KMS-11 (cell line): Measurements from ENCODE around the gene NOS3.

Experiments
- H2AFZ ChIP-seq: fragments of 200-600 bp; sonication (generic); 2 replicates; pipeline ENCODE4 v1.6.1; 2016; ENCODE audit warnings: antibody characterized with exemption, mixed run types, low read depth
- H3K27ac ChIP-seq: fragments of 200-600 bp; sonication (generic); 2 replicates; pipeline ENCODE4 v1.6.1; 2016; ENCODE audit warnings: mild to moderate bottlenecking, mixed run types
- H3K27me3 ChIP-seq: fragments of 200-600 bp; sonication (generic); 2 replicates; pipeline ENCODE4 v1.6.1; 2017; ENCODE audit warnings: mild to moderate bottlenecking, low read depth, mixed run types, moderate library complexity; ENCODE audit not compliant: insufficient read depth
- H3K36me3 ChIP-seq: fragments of 200-600 bp; sonication (generic); 2 replicates; pipeline ENCODE4 v1.6.1; 2017; ENCODE audit warnings: mild to moderate bottlenecking, mixed run types; ENCODE audit not compliant: insufficient read depth
- H3K4me1 ChIP-seq: fragments of 200-600 bp; sonication (generic); 2 replicates; pipeline ENCODE4 v1.6.1; 2016; ENCODE audit warnings: mild to moderate bottlenecking, low read depth, mixed run types; ENCODE audit not compliant: poor library complexity, severe bottlenecking
- H3K4me2 ChIP-seq: fragments of 200-600 bp; sonication (generic); 2 replicates; pipeline ENCODE4 v1.7.0; 2016; ENCODE audit warnings: mild to moderate bottlenecking, mixed run types
- H3K4me3 ChIP-seq: fragments of 200-600 bp; sonication (generic); IDR thresholded peaks from 2 replicates; pipeline ENCODE4 v1.6.1; 2017; ENCODE audit warnings: low read depth, low read length, mixed read lengths; ENCODE audit not compliant: insufficient read depth
- H3K79me2 ChIP-seq: fragments of 200-600 bp; sonication (generic); 2 replicates; pipeline ENCODE4 v1.6.1; 2016; ENCODE audit warnings: low read depth, mixed run types; ENCODE audit not compliant: insufficient read depth
- H3K9ac ChIP-seq: fragments of 200-600 bp; sonication (generic); 2 replicates; pipeline ENCODE4 v1.6.1; 2016; ENCODE audit warnings: mild to moderate bottlenecking, mixed run types
- H4K20me1 ChIP-seq: fragments of 200-600 bp; sonication (generic); 2 replicates; pipeline ENCODE4 v1.6.1; 2016; ENCODE audit warnings: mild to moderate bottlenecking, mixed run types; ENCODE audit not compliant: insufficient read depth
- TF ChIP-seq, protein P1 (sequence below): fragments of 200-600 bp; sonication (generic); conservative IDR thresholded peaks from 2 replicates; pipeline ENCODE4 v1.6.1; 2017; ENCODE audit warnings: low read depth, mild to moderate bottlenecking, antibody characterized with exemption, low read length, moderate library complexity, mixed read lengths

NOS3 gene

DNA sequence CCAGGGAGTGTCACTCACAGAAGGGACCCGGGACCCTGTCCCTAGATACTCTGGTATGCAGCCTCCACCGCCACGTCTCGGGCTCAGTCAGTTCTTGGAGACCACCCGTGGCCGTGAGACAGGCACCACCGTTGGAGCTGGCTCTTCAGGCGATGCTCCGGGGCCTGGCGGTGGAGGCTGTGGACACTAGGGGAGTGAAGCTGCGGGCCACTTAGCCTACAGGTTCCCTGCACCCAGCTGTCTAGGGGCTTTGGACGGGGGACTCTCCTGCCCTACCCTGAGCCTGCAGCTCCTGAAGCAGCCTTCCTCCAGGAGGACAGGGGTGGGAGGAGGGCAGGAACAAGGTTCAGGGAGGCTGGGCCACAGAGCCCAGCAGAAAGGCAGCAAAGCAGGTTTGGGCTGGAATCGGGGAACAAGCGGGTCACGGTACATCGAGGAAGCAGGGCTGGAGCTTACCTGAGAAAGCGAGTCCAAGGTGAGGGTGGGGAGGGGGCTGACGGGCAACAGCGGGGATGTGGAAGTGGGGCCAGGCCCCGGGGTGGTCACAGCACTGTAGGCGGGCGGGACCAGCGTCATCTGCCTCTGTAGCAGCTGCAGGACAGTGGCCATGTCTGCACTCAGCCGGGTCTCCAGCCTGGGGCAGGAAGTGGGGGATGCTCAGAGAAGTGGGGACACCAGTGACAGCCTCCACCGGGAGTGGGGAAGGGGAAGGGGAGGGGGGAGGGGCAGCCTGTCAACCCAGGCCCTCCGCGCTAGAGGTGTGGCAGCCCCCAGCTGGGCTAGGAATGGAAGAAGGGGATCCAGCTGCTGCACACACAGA, 44.2 kb upstream of the NOS3 start:
- Histone ChIP-seq H3K9ac (no peak overlapping the region), H2AFZ (no peak overlapping the region), H3K4me2 (no peak overlapping the region), H3K4me3 (no peak overlapping the region), H3K36me3 (no peaks in the 10 kb centered on the region), H3K27ac (no peak overlapping the region), H3K79me2 (no peaks in the 10 kb centered on the region), H3K27me3 (no peaks in the 10 kb centered on the region), H3K4me1 (peaks cover 12% of the 10 kb centered on the region), H4K20me1 (no peaks in the 10 kb centered on the region)
- TF ChIP-seq, protein P1, sequence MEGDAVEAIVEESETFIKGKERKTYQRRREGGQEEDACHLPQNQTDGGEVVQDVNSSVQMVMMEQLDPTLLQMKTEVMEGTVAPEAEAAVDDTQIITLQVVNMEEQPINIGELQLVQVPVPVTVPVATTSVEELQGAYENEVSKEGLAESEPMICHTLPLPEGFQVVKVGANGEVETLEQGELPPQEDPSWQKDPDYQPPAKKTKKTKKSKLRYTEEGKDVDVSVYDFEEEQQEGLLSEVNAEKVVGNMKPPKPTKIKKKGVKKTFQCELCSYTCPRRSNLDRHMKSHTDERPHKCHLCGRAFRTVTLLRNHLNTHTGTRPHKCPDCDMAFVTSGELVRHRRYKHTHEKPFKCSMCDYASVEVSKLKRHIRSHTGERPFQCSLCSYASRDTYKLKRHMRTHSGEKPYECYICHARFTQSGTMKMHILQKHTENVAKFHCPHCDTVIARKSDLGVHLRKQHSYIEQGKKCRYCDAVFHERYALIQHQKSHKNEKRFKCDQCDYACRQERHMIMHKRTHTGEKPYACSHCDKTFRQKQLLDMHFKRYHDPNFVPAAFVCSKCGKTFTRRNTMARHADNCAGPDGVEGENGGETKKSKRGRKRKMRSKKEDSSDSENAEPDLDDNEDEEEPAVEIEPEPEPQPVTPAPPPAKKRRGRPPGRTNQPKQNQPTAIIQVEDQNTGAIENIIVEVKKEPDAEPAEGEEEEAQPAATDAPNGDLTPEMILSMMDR: no peak

DNA sequence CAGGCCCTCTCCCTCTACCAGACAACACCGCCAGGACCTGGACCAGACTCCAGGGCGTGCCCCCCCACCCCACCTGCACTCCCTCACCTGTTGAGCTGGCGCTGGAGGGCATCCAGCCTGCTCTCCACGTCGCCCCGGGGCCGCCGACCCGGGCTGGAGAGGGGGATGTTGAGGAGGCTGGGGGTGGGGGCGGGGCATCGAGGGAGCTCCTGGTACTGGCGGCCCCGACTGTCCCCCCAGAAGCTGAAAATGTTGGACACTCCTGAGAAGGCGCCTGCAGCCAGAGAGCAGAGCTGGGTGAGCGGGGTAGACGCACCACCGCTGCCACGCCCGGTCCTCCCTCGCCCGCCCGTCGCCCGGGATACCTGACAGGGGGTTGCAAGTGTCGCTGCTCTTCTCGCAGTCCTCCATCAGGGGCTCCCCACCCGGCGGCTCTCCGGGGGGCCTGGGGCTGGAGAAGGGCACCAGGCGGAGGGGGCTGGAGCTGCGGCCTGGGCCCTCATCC, 43.5 kb upstream of the NOS3 start:
- no peaks in the 10 kb centered on the region for H4K20me1 ChIP-seq
- no peaks in the 10 kb centered on the region for H3K36me3 ChIP-seq
- no peak overlapping the region for H3K9ac ChIP-seq
- TF ChIP-seq, protein P1: no peak
- H3K79me2 ChIP-seq: no peaks in the 10 kb centered on the region
- H3K4me2 ChIP-seq: no peak overlapping the region
- H3K27me3 ChIP-seq: no peaks in the 10 kb centered on the region
- no peak overlapping the region for H3K4me3 ChIP-seq
- H3K4me1 ChIP-seq: peaks cover 5% of the 10 kb centered on the region
- no peak overlapping the region for H3K27ac ChIP-seq
- no peak overlapping the region for H2AFZ ChIP-seq

DNA sequence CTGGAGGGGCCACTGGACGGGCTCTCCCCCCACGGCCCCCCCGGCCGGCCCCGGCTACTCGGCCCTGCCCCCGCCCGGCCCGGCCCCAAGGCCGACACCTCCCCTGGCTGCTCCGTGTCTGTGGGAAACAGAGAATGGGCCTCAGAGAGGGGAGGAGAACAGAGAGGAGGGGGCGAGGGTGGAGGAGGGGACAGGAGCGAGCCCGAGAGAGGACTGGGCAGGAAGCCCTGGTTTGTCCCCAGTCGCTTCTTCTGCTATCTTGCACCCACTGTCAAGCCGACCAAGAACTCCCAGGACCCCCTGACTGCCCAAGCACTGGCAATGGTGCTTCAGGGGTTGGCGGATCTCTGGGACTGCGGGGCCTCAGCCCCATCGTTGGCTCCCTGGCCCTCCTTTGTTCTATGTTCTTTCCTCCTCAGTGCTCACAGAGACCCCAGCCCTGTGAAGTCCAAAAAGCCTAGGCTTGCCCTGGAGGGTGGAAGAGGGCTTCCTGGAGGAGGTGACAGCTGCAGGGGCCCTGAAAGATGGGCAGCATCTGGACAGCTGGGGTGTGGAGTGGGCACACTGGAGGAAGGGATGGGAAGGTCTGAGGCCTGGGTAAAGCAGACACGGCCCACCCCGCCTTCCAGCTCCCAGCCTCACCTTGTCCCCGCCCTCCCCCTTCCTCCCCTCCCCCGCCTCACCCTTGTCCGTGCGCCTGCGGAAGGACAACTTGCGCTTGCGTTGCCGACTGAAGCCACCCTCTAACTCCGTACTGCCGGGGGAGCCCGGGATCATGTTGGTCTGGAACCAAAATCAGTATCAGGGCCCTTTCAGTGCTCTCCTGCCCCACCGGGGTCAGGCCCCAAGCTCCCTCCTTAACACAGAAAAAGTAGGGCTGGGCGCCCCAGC, 42.8 kb upstream of the NOS3 start:
- no peaks in the 10 kb centered on the region for H3K4me1 ChIP-seq
- no peak overlapping the region for H2AFZ ChIP-seq
- no peaks in the 10 kb centered on the region for H4K20me1 ChIP-seq
- H3K27me3 ChIP-seq: no peaks in the 10 kb centered on the region
- no peak overlapping the region for H3K9ac ChIP-seq
- H3K27ac ChIP-seq: no peak overlapping the region
- H3K79me2 ChIP-seq: no peaks in the 10 kb centered on the region
- no peak overlapping the region for H3K4me2 ChIP-seq
- H3K36me3 ChIP-seq: no peaks in the 10 kb centered on the region
- TF ChIP-seq, protein P1: no peak
- no peak overlapping the region for H3K4me3 ChIP-seq

DNA sequence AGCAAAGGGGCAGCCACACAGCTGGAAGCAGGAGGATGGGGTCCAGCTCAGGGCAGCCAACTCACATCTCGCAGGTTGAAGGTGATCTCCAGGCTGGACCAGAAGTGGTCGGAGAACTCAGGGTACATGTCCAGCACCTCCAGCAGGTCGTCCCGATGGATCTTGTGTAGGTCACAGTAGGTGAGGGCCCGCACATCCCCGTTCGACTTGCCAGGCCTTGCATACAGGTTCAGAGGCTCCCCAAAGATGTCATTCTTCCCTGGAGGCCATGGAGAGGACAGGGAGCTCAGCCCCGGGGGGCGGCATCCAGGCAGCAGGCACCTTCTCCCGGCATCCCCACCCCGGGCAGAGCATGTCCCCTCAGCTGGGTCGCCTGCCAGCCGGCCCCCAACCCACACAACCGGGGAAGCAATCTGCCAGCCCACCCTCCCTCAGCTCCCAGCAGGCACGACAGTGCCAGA, 42.0 kb upstream of the NOS3 start:
- Histone ChIP-seq H3K4me2 (no peak overlapping the region), H2AFZ (no peak overlapping the region), H3K79me2 (no peaks in the 10 kb centered on the region), H3K4me1 (no peaks in the 10 kb centered on the region), H3K4me3 (no peak overlapping the region), H3K27ac (no peak overlapping the region), H3K36me3 (no peaks in the 10 kb centered on the region), H3K27me3 (no peaks in the 10 kb centered on the region), H4K20me1 (no peaks in the 10 kb centered on the region), H3K9ac (no peak overlapping the region)
- TF ChIP-seq, protein P1: no peak
